ENCODE results near the gene PHLDB1.

DNA sequence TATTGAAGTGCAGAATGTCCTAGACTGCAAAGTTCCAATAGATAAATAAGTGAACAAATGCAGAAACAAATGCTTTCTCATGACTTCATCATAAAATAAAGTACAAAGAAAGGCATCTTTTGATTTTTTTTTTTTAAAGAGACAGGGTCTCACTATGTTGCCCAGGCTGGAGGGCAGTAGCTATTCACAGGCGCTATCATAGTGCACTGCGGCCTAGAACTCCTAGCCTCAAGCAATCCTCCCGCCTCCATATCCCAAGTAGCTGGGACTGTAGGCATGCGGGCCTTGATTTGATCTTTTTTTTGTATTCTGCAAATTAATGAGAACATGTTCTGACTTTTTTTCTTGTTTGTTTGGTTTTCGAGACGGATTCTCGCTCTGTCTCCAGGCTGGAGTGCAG lies 32.8 kb upstream of the PHLDB1 start:
- TF ChIP-seq, protein P1, sequence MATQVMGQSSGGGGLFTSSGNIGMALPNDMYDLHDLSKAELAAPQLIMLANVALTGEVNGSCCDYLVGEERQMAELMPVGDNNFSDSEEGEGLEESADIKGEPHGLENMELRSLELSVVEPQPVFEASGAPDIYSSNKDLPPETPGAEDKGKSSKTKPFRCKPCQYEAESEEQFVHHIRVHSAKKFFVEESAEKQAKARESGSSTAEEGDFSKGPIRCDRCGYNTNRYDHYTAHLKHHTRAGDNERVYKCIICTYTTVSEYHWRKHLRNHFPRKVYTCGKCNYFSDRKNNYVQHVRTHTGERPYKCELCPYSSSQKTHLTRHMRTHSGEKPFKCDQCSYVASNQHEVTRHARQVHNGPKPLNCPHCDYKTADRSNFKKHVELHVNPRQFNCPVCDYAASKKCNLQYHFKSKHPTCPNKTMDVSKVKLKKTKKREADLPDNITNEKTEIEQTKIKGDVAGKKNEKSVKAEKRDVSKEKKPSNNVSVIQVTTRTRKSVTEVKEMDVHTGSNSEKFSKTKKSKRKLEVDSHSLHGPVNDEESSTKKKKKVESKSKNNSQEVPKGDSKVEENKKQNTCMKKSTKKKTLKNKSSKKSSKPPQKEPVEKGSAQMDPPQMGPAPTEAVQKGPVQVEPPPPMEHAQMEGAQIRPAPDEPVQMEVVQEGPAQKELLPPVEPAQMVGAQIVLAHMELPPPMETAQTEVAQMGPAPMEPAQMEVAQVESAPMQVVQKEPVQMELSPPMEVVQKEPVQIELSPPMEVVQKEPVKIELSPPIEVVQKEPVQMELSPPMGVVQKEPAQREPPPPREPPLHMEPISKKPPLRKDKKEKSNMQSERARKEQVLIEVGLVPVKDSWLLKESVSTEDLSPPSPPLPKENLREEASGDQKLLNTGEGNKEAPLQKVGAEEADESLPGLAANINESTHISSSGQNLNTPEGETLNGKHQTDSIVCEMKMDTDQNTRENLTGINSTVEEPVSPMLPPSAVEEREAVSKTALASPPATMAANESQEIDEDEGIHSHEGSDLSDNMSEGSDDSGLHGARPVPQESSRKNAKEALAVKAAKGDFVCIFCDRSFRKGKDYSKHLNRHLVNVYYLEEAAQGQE (IDR thresholded peaks at IDR 0.05) = no peak
- TF ChIP-seq, protein P2, sequence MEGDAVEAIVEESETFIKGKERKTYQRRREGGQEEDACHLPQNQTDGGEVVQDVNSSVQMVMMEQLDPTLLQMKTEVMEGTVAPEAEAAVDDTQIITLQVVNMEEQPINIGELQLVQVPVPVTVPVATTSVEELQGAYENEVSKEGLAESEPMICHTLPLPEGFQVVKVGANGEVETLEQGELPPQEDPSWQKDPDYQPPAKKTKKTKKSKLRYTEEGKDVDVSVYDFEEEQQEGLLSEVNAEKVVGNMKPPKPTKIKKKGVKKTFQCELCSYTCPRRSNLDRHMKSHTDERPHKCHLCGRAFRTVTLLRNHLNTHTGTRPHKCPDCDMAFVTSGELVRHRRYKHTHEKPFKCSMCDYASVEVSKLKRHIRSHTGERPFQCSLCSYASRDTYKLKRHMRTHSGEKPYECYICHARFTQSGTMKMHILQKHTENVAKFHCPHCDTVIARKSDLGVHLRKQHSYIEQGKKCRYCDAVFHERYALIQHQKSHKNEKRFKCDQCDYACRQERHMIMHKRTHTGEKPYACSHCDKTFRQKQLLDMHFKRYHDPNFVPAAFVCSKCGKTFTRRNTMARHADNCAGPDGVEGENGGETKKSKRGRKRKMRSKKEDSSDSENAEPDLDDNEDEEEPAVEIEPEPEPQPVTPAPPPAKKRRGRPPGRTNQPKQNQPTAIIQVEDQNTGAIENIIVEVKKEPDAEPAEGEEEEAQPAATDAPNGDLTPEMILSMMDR (IDR thresholded peaks at IDR 0.05; ENCODE audit: low read depth, low read length, missing input control) = no peak
- no peak for TF ChIP-seq HNF4A (conservative IDR thresholded peaks at IDR 0.05)
